ENCODE measurements around the gene YTHDF1.

YTHDF1 gene

DNA sequence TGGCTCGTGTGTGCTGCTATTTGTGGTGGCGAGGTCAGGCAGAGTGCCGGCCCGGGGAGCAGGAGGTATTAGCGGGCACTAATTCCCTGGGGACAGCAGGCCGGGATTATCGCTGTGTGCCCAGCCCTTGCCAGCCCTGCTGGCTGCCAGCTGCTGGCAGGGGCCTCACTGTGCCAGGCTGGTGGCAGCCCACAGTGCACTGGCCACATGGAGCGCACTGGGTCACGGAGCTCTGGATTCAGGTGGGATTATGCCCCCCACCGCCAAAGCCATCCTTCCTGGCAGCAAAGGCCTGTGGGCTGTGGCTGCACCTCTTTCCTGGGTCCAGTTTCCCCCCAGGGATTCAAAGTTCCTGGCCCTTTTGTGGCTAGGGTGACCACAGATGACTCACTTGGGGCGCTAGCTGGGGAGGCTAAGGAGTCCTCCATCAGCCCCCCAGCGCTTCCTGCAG lies 59.7 kb downstream of the YTHDF1 start:
- DNase-seq (ENCODE audit: low read depth in 2 of 2), result no peak

DNA sequence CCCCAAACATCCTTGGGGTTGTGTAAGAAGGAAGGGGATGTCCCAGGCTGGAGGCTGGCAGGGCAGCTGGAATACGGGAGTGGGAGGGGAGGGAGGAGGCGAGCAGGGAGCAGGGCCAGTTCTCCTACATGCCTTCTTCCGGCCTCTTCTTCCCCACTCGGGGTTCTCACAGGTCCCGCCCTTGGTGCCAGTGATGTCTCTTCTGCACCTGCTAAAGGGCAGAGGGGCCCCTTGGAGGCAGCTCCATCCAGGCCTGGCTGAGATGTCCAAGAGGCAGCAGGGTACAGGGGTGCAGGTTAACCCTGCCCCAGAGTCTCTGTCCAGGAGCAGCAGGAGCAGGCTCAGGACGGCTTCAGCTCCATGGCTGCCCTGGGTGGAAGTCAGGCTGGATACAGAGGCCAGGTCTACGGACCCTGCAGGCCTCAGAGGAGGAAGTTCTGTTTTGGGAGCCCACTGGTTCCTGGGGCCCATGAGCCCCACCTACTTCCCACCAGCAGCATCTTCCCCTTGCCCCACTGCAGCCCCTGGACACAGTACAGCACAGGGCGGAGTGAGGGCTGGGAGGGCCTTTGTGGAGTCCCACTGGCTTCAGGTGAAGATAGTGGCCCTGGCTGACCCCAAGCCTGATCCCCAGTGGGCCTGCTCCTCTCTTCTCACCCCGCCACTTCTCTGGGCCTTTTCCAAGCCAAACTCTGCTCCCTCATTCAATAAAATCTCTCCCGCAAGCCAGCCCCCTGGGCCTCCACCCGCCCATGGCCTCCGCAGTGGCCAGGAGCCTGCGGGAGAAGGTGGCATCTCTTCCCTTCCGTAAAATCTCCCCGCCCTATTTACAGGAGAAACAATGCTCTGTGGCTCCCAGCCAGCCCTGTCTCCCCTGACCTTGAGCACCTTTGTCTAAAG lies 60.4 kb downstream of the YTHDF1 start:
- no peak for DNase-seq (ENCODE audit: low read depth in 2 of 2)

DNA sequence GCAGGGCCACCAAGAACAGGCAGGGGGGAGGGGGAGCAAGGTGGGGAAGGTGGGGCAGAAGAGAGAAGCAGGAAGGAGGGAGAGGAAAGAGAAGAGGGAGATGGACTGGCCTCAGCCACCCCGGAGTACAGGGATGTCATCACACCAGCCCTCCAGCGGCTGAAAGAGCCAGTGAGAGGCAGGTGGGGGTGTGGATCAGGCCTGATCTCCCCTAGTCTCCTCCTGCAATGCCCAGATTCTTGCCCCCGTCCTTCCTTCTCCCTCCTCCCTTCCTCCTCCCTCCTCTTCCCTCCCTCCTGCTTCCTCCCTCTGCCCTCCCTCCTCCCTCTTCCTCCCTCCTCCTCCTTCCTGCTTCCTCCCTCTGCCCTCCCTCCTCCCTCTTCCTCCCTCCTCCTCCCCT lies 61.5 kb downstream of the YTHDF1 start:
- DNase-seq (ENCODE audit: low read depth in 2 of 2), result no peak

DNA sequence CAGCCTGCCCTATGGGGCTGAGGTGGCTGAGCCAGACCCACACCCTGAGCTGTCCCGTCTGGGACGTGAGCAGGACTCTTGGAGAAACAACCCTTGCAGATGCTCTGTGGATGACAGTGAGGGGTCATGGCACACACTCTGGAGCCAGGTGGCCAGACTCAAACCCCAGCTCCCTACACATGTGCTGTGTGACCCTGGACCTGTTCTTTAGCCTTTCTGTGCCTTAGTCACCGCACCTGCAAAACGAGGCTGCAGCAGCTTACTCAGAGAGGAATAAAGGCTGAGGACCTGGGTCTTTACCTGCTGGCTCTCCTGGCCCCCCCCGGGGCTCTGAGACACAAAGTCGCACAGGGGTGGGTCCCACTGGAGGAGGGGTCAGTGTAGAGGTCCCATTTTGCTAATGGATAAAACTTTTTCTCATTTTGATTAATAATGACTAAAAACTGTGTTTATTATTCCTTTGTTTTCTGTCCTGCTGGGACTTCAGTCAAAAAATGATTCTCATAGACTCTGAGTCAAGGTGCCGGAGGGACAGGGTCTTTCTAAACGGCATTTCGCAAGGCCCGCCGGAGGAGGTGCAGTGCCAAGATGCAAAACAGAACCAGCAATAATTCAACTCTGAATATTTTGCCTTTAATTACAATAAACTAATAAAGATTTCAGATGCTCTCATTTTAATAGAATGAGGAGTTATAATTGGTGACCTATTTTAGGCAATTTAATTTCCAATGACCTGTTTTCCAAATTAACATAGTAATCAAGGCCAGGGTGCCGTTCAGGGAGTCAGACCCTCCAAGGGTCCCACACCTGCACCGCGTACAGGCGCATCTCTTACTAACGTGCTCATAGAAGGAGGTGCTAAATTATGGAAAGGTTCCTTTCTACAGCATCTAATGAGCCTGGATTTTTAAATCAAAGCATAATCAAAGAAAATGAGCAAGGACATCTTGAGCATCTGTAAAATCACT lies 62.4 kb downstream of the YTHDF1 start:
- DNase-seq (ENCODE audit: low read depth in 2 of 2), result no peak

DNA sequence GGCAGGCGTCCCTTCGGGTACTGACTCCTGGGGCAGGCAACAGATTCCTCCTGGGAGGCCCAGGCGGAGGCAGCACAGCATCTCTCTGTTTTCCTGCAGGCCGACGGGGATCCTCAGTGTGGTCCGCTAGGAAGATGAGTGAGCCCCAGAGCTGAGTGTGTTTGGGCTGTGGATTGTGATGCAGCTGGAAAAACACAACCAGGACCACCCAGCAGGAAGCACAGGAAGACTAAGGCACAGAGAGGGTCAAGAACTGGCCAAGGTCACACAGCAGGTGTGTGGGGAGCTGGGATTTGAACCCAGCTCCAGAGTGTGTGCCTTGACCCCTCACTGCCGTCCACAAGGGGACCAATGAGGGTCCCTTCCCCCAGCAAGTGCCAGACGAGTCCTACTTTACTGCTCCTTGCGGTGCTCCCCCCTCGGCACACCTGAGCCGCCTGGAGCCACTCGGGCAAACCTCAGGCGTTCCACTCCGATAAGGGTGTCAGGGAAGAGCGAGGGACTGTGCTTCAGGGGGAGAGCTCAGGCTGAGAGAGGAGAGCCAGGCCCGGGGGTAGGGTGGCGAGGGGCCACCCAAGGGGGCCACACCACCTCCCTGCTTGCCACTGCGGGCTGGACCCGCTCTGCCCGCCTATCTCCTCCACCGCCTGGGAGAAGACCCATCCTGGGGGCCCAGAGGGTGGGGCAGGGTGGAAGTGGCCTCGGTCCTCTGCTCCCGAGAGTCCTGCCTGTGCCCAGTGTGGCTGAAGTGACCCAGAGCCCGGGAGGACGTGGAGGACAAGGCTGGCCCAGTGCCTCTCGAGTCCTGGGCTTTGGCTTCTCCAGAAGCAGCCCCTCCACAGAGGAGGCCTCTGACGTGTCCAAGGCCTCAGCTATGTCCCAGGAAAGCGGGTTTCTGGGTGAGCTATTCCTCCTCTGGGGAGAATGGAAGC lies 63.3 kb downstream of the YTHDF1 start:
- DNase-seq (ENCODE audit: low read depth in 2 of 2), result no peak

DNA sequence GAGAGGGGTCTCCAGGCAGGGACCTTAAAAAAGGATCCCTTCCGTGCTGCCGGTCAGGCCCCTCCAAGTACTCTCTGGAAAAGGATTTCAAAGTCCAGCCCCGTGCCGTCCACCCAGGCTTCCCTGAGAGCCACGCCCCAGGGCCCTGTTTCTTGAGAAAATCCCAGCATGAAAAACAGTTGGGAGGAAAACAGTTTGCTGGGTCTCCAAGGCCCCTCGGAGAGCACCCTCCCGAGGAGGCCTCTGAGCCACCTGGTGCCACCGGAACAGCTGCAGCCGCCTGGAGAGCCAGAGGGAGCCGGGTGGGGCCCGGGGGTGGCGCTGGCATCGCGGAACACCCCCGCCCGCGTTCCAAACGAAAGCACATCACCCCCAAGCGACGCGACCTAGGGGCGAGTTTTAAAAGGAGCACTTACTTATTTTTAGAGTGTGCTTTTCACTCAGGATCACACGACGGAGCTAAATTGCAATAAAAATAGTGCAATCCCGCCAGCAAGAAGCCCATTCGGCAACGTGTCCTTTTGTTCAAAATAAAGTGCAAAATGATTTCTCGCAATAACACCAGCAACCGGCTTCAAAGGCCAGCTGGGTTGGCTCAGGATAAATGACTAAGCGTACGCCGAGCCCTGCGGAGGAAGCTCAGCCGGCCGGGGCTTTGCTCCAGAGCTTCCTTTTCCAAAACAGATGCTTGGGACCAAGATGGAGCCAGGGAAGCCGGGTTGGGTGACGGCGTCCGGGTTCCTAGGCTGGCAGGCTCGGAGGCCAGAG lies 64.2 kb downstream of the YTHDF1 start:
- DNase-seq (ENCODE audit: low read depth in 2 of 2), result no peak

DNA sequence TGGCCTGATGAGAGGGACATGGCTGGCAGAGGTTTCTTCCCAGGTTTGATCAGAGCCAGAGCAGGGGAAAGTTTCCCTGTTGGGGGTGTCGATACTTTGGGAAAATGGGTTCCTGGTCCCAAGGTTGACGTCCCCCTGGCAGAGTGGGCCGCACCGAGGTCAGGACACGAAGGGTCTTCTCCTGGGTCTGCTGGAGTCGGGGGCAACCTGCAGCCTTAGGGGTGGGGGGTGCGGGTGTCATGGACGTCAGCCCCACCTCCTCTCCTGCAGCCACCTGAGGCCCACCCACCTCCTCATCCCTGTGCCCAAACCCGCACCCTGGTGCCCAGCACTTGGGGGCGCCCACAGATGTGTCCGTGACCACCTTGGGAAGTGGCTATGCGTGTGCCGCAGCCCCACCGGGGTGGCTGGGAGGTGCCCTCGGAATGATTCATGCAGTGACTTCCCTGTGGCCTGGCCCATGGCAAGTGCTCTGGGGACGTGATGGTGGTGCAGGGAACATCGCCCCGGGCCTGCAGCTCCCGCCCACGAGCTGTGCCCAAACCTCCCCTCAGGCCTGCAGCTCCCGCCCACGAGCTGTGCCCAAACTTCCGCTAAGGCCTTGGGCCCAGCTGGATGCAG lies 64.9 kb downstream of the YTHDF1 start:
- DNase-seq (ENCODE audit: low read depth in 2 of 2), result no peak

DNA sequence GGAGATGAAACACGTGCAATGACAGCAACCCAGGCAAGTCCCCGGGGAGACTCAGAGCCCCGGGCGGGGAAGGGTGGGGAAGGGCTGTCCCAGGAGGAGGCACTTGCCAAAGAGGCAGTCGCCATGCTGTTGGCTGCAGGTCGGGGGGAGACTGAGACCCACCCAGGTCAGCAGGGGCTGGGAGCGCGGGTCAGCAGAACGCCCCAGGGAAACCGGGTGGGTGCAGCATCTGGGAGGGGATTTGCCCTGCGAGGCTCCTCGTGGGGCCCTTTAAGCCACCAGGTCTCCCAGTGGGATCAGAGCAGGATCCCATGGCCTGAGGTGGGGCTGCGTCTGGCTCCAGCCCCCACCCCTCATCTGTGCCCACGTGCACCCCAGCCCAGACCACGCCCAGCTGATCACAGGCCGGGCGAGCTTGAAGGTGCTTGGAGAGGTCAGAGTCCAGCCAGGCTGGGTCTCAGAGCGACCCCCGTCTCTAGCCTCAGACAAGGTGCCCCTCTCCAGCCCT lies 65.5 kb downstream of the YTHDF1 start:
- no peak for DNase-seq (ENCODE audit: low read depth in 2 of 2)

DNA sequence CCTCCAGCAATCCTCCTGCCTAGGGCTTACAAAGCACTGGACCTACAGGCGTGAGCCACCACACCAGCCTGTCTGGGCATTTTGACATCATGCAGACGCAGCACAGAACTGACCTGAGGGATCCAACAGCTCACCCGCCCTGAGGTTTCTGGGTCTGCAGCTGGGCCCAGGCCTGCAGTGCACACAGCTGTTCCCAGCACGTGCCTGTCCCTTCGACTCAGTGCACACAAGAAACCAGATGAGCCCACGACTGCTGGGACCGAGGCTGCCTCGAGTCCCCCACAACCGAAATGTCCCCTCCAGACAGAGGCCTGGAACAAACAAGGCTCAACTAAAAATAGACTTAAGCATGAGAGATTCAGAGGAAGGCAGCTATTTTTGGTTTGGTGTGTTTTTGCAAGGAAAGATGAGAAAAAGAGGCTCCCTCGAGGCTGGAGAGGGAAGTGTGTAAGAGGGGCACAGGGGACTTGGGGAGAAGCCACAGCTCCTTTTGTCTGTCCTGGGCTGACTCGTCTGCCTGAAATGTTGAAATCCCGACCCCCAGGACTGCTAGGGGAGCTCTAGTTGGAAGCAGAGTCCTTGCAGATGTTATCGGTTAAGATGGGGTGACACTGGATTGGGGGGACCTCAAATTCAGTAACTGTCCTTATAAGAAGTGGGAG lies 66.3 kb downstream of the YTHDF1 start:
- no peak for DNase-seq (ENCODE audit: low read depth in 2 of 2)

DNA sequence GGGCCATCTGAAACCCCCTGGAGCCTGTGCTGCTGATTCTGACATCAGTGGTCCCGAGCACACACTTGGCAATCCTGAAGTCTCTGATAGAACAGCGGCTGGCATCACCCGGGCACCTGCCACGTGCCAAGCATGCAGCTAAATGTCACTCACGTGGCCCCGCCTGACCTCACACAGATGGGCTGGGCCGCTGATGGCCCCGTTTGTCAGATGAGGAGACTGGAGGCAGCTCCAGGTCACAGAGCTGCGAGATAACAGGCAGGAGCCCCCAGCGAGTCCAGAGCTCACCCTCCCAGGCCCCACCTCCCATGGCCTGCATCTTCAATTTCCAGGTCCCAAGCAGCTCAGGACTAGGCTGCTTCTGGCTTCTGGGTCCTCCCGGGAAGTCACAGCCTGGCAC lies 67.2 kb downstream of the YTHDF1 start:
- DNase-seq (ENCODE audit: low read depth in 2 of 2), result no peak

DNA sequence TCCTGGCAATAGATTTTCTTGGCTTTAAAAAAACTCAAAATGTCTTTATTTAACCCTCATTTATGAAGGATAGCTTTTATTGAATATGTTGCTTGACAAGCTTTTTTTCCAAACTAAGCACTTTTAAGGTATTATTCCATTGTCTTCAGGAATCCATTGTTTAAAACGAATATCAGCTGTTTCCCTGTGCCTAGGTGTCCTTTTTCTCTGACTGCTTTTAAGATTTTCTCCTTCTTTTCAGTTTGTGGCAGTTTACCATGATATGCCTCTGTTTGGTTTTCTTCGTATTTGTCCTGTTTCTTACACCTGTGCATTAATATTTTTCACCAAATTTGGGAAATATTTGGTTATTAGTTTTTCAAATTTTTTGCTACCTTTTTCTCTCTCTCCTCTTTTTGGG lies 68.4 kb downstream of the YTHDF1 start:
- no peak for DNase-seq (ENCODE audit: low read depth in 2 of 2)
